Astrocyte (in vitro differentiated cells and primary cell): ENCODE measurements around the gene OR56B4. TPM values are rescaled to one million over a fixed set of nuclear protein-coding genes. Genes with fewer than 3 reads are reported as not detected.
"Not testable (repeated sequence)": the region's sequence is repeated elsewhere in the genome, so short reads cannot be mapped to it uniquely, and the experiment has no call there.

Source experiments
- DNase-seq: peaks from one replicate; pipeline ENCODE4 v3.0.0-alpha.2; 2010; ENCODE audit warnings: low read depth
- FAIRE-seq: peaks from 2 replicates; lab custom pipeline; 2011; peaks lifted over from hg19 to GRCh38; lab: Jason Lieb, UNC
- H2AFZ ChIP-seq: 2 replicates; pipeline ENCODE4 v1.6.0; 2012; ENCODE audit warnings: low read depth, low read length, inconsistent platforms
- H3K27ac ChIP-seq: 2 replicates; pipeline ENCODE4 v1.5.1; 2011; ENCODE audit warnings: low read depth, low read length, inconsistent platforms
- H3K27me3 ChIP-seq: 2 replicates; pipeline ENCODE4 v1.6.0; 2011; ENCODE audit warnings: low read length, inconsistent platforms; ENCODE audit not compliant: insufficient read depth
- H3K36me3 ChIP-seq: 2 replicates; pipeline ENCODE4 v1.5.1; 2011; ENCODE audit warnings: low read length, inconsistent platforms; ENCODE audit not compliant: insufficient read depth
- H3K4me1 ChIP-seq: 2 replicates; pipeline ENCODE4 v1.5.1; 2011; ENCODE audit warnings: low read length, inconsistent platforms; ENCODE audit not compliant: insufficient read depth
- H3K4me2 ChIP-seq: 2 replicates; pipeline ENCODE4 v1.6.0; 2012; ENCODE audit warnings: low read length, inconsistent platforms
- H3K4me3 ChIP-seq: 2 replicates; pipeline ENCODE4 v1.5.1; 2011; ENCODE audit warnings: low read depth, mild to moderate bottlenecking, low read length, inconsistent platforms; ENCODE audit not compliant: insufficient read depth
- H3K79me2 ChIP-seq: 2 replicates; pipeline ENCODE4 v1.6.0; 2012; ENCODE audit warnings: mild to moderate bottlenecking, low read length, inconsistent platforms; ENCODE audit not compliant: insufficient read depth
- H3K9ac ChIP-seq: 2 replicates; pipeline ENCODE4 v1.6.0; 2012; ENCODE audit warnings: mild to moderate bottlenecking, low read length, inconsistent platforms
- H3K9me3 ChIP-seq: 2 replicates; pipeline ENCODE4 v1.5.1; 2012; ENCODE audit warnings: low read depth, mild to moderate bottlenecking, low read length, inconsistent platforms; ENCODE audit not compliant: insufficient read depth
- H4K20me1 ChIP-seq: 2 replicates; pipeline ENCODE4 v1.6.0; 2012; ENCODE audit warnings: low read length, inconsistent platforms; ENCODE audit not compliant: insufficient read depth
- H3K27ac Mint-ChIP-seq: one replicate; pipeline ENCODE4 v1.8.0; 2021; ENCODE audit warnings: mild to moderate bottlenecking, mixed read lengths; ENCODE audit not compliant: unreplicated experiment
- H3K27me3 Mint-ChIP-seq: one replicate; pipeline ENCODE4 v1.8.0; 2021; ENCODE audit warnings: low read depth, mixed read lengths; ENCODE audit not compliant: unreplicated experiment
- H3K36me3 Mint-ChIP-seq: one replicate; pipeline ENCODE4 v1.8.0; 2021; ENCODE audit warnings: low read depth, mixed read lengths; ENCODE audit not compliant: unreplicated experiment
- H3K4me1 Mint-ChIP-seq: one replicate; pipeline ENCODE4 v1.8.0; 2021; ENCODE audit warnings: low read depth, mixed read lengths; ENCODE audit not compliant: unreplicated experiment
- H3K4me3 Mint-ChIP-seq: one replicate; pipeline ENCODE4 v1.8.0; 2021; ENCODE audit warnings: mild to moderate bottlenecking, moderate library complexity, mixed read lengths; ENCODE audit not compliant: unreplicated experiment
- H3K9me3 Mint-ChIP-seq: one replicate; pipeline ENCODE4 v1.8.0; 2021; ENCODE audit warnings: mild to moderate bottlenecking, mixed read lengths; ENCODE audit not compliant: unreplicated experiment
- EZH2 ChIP-seq: IDR thresholded peaks from 2 replicates; pipeline ENCODE4 v1.6.1; 2012; ENCODE audit warnings: mild to moderate bottlenecking, low read length, inconsistent platforms; ENCODE audit not compliant: insufficient read depth
- total RNA-seq: library from RNA; stranded (reverse); gene quantifications from 2 replicates; pipeline ENCODE4 v1.2.1, GENCODE V29; 2021
- TF ChIP-seq, protein P1 (sequence below): IDR thresholded peaks from 2 replicates; pipeline ENCODE4 v1.5.1; 2011; ENCODE audit warnings: low read depth, mild to moderate bottlenecking, inconsistent platforms, low read length, moderate library complexity; ENCODE audit not compliant: insufficient read depth

The OR56B4 gene
- total RNA-seq, 1 donor from 2014 or later = not detected

GRCh38 chr11:6142936-6143335 lies 35.5 kb downstream of the OR56B4 start:
- DNase-seq (no peak), FAIRE-seq (no peak)
- Mint-ChIP-seq H3K4me1 (no peaks in the 10 kb centered on the region), H3K27me3 (no peaks in the 10 kb centered on the region), H3K36me3 (no peaks in the 10 kb centered on the region), H3K9me3 (peaks cover 7% of the 10 kb centered on the region), H3K4me3 (no peak overlapping the region), H3K27ac (no peak overlapping the region)
- Histone ChIP-seq H3K4me3 (no peak overlapping the region), H3K9me3 (no peaks in the 10 kb centered on the region), H3K36me3 (no peaks in the 10 kb centered on the region), H3K4me2 (no peak overlapping the region), H3K4me1 (no peaks in the 10 kb centered on the region), H3K27me3 (no peaks in the 10 kb centered on the region), H4K20me1 (no peaks in the 10 kb centered on the region), H3K9ac (no peak overlapping the region), H3K79me2 (no peaks in the 10 kb centered on the region), H2AFZ (no peak overlapping the region), H3K27ac (no peak overlapping the region)
- TF ChIP-seq EZH2 = no peak
- TF ChIP-seq, protein P1, sequence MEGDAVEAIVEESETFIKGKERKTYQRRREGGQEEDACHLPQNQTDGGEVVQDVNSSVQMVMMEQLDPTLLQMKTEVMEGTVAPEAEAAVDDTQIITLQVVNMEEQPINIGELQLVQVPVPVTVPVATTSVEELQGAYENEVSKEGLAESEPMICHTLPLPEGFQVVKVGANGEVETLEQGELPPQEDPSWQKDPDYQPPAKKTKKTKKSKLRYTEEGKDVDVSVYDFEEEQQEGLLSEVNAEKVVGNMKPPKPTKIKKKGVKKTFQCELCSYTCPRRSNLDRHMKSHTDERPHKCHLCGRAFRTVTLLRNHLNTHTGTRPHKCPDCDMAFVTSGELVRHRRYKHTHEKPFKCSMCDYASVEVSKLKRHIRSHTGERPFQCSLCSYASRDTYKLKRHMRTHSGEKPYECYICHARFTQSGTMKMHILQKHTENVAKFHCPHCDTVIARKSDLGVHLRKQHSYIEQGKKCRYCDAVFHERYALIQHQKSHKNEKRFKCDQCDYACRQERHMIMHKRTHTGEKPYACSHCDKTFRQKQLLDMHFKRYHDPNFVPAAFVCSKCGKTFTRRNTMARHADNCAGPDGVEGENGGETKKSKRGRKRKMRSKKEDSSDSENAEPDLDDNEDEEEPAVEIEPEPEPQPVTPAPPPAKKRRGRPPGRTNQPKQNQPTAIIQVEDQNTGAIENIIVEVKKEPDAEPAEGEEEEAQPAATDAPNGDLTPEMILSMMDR = no peak

DNA sequence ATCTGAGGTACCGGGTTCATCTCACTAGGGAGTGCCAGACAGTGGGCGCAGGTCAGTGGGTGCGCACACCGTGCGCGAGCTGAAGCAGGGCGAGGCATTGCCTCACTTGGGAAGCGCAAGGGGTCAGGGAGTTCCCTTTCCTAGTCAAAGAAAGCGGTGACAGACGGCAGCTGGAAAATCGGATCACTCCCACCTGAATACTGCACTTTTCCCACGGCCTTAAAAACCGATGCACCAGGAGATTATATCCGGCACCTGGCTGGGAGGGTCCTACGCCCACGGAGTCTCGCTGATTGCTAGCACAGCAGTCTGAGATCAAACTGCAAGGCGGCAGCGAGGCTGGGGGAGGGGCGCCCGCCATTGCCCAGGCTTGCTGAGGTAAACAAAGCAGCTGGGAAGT lies 36.3 kb downstream of the OR56B4 start:
- H3K4me1 ChIP-seq, H3K27ac ChIP-seq, DNase-seq, H3K9ac ChIP-seq, H4K20me1 ChIP-seq, H3K4me1 Mint-ChIP-seq, H3K4me3 ChIP-seq, H3K9me3 Mint-ChIP-seq, H3K36me3 Mint-ChIP-seq, H3K36me3 ChIP-seq, H3K27me3 Mint-ChIP-seq, H3K4me3 Mint-ChIP-seq, H3K27ac Mint-ChIP-seq, H3K4me2 ChIP-seq, H3K9me3 ChIP-seq, H2AFZ ChIP-seq, H3K79me2 ChIP-seq, H3K27me3 ChIP-seq, FAIRE-seq: not testable (repeated sequence)

DNA sequence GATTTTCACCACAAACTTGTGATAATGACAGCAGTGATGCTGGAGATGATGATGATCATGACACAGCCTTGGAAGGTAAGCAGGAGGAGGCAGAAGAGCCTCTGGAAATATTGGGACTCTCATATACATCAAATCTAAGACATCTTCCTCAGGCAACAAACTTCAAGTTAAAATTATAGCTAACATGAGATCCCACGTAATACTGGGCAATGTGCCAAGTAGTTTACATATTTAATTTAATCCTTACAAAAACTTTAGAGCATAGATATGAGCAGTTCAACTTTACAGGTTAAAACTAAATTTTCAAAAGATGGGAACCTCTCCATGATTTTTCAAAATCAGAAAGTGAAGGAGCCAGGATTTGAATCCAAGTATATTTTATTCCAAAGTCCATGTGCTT lies 43.6 kb downstream of the OR56B4 start:
- no peak overlapping the region for H3K4me2 ChIP-seq
- TF ChIP-seq EZH2 = no peak
- TF ChIP-seq, protein P1 = no peak
- no peaks in the 10 kb centered on the region for H3K9me3 ChIP-seq
- no peak overlapping the region for H3K4me3 Mint-ChIP-seq
- no peaks in the 10 kb centered on the region for H3K79me2 ChIP-seq
- no peaks in the 10 kb centered on the region for H3K4me1 Mint-ChIP-seq
- no peaks in the 10 kb centered on the region for H3K27me3 ChIP-seq
- H3K9ac ChIP-seq = no peak overlapping the region
- H3K4me3 ChIP-seq = no peak overlapping the region
- H4K20me1 ChIP-seq = no peaks in the 10 kb centered on the region
- no peaks in the 10 kb centered on the region for H3K4me1 ChIP-seq
- no peak overlapping the region for H2AFZ ChIP-seq
- H3K27me3 Mint-ChIP-seq = no peaks in the 10 kb centered on the region
- FAIRE-seq (no peak), DNase-seq (no peak)
- no peaks in the 10 kb centered on the region for H3K36me3 Mint-ChIP-seq
- peaks cover 5% of the 10 kb centered on the region for H3K9me3 Mint-ChIP-seq
- H3K27ac Mint-ChIP-seq = no peak overlapping the region
- H3K27ac ChIP-seq = no peak overlapping the region
- H3K36me3 ChIP-seq = no peaks in the 10 kb centered on the region
